HepG2 (cell line): ENCODE results near the gene ATG9A. TPM values are rescaled to one million over a fixed set of nuclear protein-coding genes. Genes with fewer than 3 reads are reported as not detected.

Source experiments
- HCFC1 ChIP-seq: fragments of 150-350 bp; IDR thresholded peaks from 2 replicates; pipeline ENCODE4 v1.6.1; 2014; ENCODE audit warnings: low read depth, low read length
- HNRNPK ChIP-seq: fragments of 200-400 bp; formaldehyde crosslinking; IDR thresholded peaks from 2 replicates; pipeline ENCODE4 v1.6.1; 2018; ENCODE audit warnings: low read length, low read depth, moderate library complexity, mild to moderate bottlenecking; ENCODE audit not compliant: poor library complexity, severe bottlenecking
- MAFK ChIP-seq, 2 experiments: IDR thresholded peaks in 1 of 2; conservative IDR thresholded peaks in 1 of 2; 2 replicates each; pipeline ENCODE4 v1.6.1; 2011; ENCODE audit warnings: improper control_type of control experiment in 2 of 2, low read length in 2 of 2
- MTF2 ChIP-seq: sonication (generic); formaldehyde crosslinking; IDR thresholded peaks from 2 replicates; pipeline ENCODE4 v1.5.0; 2020; ENCODE audit warnings: missing genetic modification reagents, borderline replicate concordance
- MXI1 ChIP-seq: IDR thresholded peaks from 3 replicates; pipeline ENCODE4 v1.6.1; 2012; ENCODE audit warnings: low read depth, low read length, inconsistent platforms, borderline replicate concordance
- PAX8 ChIP-seq: sonication (generic); formaldehyde crosslinking; IDR thresholded peaks from 2 replicates; pipeline ENCODE4 v1.8.0; 2022; ENCODE audit warnings: mild to moderate bottlenecking, missing genetic modification reagents, borderline replicate concordance
- PHF21A ChIP-seq: sonication (generic); formaldehyde crosslinking; IDR thresholded peaks from 2 replicates; pipeline ENCODE4 v1.5.0; 2020; ENCODE audit warnings: mild to moderate bottlenecking, missing genetic modification reagents
- POLR2G ChIP-seq: fragments of 200-400 bp; formaldehyde crosslinking; IDR thresholded peaks from 2 replicates; pipeline ENCODE4 v1.6.1; 2018; ENCODE audit warnings: mild to moderate bottlenecking, low read depth, low read length, moderate library complexity
- PTBP1 ChIP-seq: fragments of 200-400 bp; formaldehyde crosslinking; IDR thresholded peaks from 2 replicates; pipeline ENCODE4 v1.6.1; 2018; ENCODE audit warnings: low read length, low read depth; ENCODE audit not compliant: poor library complexity, severe bottlenecking
- RBM22 ChIP-seq: fragments of 200-400 bp; formaldehyde crosslinking; optimal IDR thresholded peaks from 2 replicates; pipeline ENCODE3; 2017; ENCODE audit warnings: mild to moderate bottlenecking, low read length, moderate library complexity
- SOX6 ChIP-seq, 2 experiments: fragments of 450-650 bp in 1 of 2; sonication (generic) in 1 of 2; formaldehyde crosslinking in 1 of 2; IDR thresholded peaks; 2 replicates each; pipeline versions ENCODE4 v1.4.0 to v1.6.1; 2017 to 2020; ENCODE audit warnings: antibody characterized with exemption in 1 of 2, mild to moderate bottlenecking in 1 of 2, missing genetic modification reagents in 1 of 2
- ZFP62 ChIP-seq: sonication (generic); formaldehyde crosslinking; IDR thresholded peaks from 2 replicates; pipeline ENCODE4 v1.4.0; 2020; ENCODE audit warnings: missing genetic modification reagents
- ZNF20 ChIP-seq: sonication (generic); formaldehyde crosslinking; IDR thresholded peaks from 2 replicates; pipeline ENCODE4 v1.4.0; 2020; ENCODE audit warnings: mild to moderate bottlenecking, moderate library complexity, missing genetic modification reagents
- ZNF337 ChIP-seq: sonication (generic); formaldehyde crosslinking; IDR thresholded peaks from 2 replicates; pipeline ENCODE4 v1.5.1; 2020; ENCODE audit warnings: missing genetic modification reagents, low read depth, mild to moderate bottlenecking, borderline replicate concordance
- ZNF75D ChIP-seq: sonication (generic); formaldehyde crosslinking; IDR thresholded peaks from 2 replicates; pipeline ENCODE4 v1.8.1; 2023; ENCODE audit warnings: missing genetic modification reagents, mild to moderate bottlenecking, borderline replicate concordance
- ZNF839 ChIP-seq: sonication (generic); formaldehyde crosslinking; IDR thresholded peaks from 2 replicates; pipeline ENCODE4 v1.4.0; 2020; ENCODE audit warnings: missing genetic modification reagents, mild to moderate bottlenecking, borderline replicate concordance
- polyA plus RNA-seq, 8 experiments: library from polyadenylated mRNA; depleted of rRNA in 3 of 8; stranded (reverse) in 7 of 8; unstranded in 1 of 8; fragments of >200 nt; fragmentation: Illumina TruSeq in 4 of 8; extraction: Trizol in 4 of 8; gene quantifications; 2 replicates each; pipeline versions ENCODE4 v1.2.1 to v1.2.3, GENCODE V29; 2011 to 2016; ENCODE audit warnings: low read depth in 4 of 8, missing spikeins in 1 of 8, mixed read lengths in 1 of 8; ENCODE audit not compliant: insufficient read depth in 1 of 8
- total RNA-seq, 5 experiments: library from RNA; depleted of rRNA; stranded (reverse); fragments of >200 nt; fragmentation: Illumina TruSeq; extraction: Trizol; gene quantifications; 2 replicates each; pipeline ENCODE4 v1.2.3, GENCODE V29; 2016; ENCODE audit warnings: low read depth in 1 of 5
- TF ChIP-seq, protein P1 (sequence below): sonication (generic); formaldehyde crosslinking; IDR thresholded peaks from 2 replicates; pipeline ENCODE4 v1.8.0; 2022; ENCODE audit warnings: missing genetic modification reagents, mild to moderate bottlenecking, borderline replicate concordance
- TF ChIP-seq, protein P2 (sequence below), 2 experiments: sonication (generic) in 1 of 2; formaldehyde crosslinking in 1 of 2; IDR thresholded peaks; 2 replicates each; pipeline versions ENCODE4 v1.5.1 to v1.6.1; 2011 to 2020; ENCODE audit warnings: borderline replicate concordance in 1 of 2, low read depth in 1 of 2, low read length in 1 of 2, mild to moderate bottlenecking in 1 of 2, missing genetic modification reagents in 1 of 2, moderate library complexity in 1 of 2
- TF ChIP-seq, protein P3 (sequence below): sonication (generic); formaldehyde crosslinking; IDR thresholded peaks from 2 replicates; pipeline ENCODE4 v1.4.0; 2020; ENCODE audit warnings: missing genetic modification reagents, borderline replicate concordance
- TF ChIP-seq, protein P4 (sequence below): sonication (generic); formaldehyde crosslinking; IDR thresholded peaks from 2 replicates; pipeline ENCODE4 v1.5.0; 2020; ENCODE audit warnings: mild to moderate bottlenecking, missing genetic modification reagents

ATG9A gene
- total and polyA plus RNA-seq, 2 of the 13 experiments (the other 11 are each of a cell fraction or from before 2014, with no cell fraction given) = 35.0 to 131 TPM

DNA sequence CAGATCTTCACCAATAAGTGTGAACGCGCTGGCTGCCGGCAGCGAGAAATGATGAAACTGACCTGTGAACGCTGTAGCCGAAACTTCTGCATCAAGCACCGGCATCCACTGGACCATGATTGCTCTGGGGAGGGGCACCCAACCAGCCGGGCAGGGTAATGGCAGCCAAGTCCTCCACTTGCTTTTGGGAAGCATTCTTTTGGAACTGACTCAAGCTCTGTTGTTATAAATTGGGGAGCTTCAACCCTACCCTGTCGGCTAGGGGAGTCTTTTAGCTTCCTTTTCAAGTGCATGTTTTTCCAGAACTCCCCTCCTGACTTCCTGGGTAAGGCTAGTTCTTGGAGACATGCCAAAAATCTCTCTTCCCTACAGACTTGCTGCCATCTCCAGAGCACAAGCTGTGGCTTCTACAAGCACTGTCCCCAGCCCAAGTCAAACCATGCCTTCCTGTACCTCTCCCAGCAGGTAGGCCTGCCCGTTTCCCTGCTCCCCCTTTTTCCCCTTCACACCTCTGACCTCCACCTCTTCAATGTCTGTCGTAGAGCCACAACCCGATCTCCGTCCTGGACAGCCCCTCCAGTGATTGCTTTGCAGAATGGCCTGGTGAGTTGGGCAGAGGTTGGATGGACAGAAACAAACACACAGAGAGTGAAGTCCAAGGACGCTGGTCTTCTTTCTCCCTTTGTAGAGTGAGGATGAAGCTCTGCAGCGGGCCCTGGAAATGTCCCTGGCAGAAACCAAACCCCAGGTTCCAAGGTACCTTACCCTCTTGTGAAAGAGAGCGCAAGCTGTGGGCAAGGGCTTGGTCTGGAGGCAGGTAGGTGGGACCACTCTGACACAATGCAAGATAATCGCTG, 21.3 kb downstream of the ATG9A start (continued):
- TF ChIP-seq PHF21A (CRISPR knock-in tag) (no peak; the same call in 1 of the 2 replicates), MAFK (conservative IDR thresholded peaks at IDR 0.05 in 1 of 2, IDR thresholded peaks at IDR 0.05 in 1 of 2; ENCODE audit: low read length in 2 of 2) (no peak), MXI1 (peak; percentile 52; the same call in 1 of the 3 replicates), MTF2 (CRISPR knock-in tag) (no peak), ZNF20 (no peak), SOX6 (IDR thresholded peaks at IDR 0.05) (no peak), SOX6 (CRISPR knock-in tag; IDR thresholded peaks at IDR 0.05) (peak; percentile 87), ZNF337 (CRISPR knock-in tag) (peak; percentile 80), POLR2G (peak; percentile 73), ZNF839 (CRISPR knock-in tag) (no peak), HNRNPK (no peak), RBM22 (no peak), ZFP62 (no peak), PAX8 (CRISPR knock-in tag) (no peak), PTBP1 (no peak), ZNF75D (CRISPR knock-in tag) (no peak), HCFC1 (no peak)
- TF ChIP-seq, protein P1, sequence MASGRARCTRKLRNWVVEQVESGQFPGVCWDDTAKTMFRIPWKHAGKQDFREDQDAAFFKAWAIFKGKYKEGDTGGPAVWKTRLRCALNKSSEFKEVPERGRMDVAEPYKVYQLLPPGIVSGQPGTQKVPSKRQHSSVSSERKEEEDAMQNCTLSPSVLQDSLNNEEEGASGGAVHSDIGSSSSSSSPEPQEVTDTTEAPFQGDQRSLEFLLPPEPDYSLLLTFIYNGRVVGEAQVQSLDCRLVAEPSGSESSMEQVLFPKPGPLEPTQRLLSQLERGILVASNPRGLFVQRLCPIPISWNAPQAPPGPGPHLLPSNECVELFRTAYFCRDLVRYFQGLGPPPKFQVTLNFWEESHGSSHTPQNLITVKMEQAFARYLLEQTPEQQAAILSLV (CRISPR knock-in tag) = 0 out of 2 replicates have a peak, but pooled peaks have one; percentile 50
- TF ChIP-seq, protein P2, sequence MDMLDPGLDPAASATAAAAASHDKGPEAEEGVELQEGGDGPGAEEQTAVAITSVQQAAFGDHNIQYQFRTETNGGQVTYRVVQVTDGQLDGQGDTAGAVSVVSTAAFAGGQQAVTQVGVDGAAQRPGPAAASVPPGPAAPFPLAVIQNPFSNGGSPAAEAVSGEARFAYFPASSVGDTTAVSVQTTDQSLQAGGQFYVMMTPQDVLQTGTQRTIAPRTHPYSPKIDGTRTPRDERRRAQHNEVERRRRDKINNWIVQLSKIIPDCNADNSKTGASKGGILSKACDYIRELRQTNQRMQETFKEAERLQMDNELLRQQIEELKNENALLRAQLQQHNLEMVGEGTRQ (IDR thresholded peaks at IDR 0.05; ENCODE audit: low read depth, low read length) = no peak
- TF ChIP-seq, protein P2 (CRISPR knock-in tag; IDR thresholded peaks at IDR 0.05; ENCODE audit: borderline replicate concordance) = no peak
- TF ChIP-seq, protein P3, sequence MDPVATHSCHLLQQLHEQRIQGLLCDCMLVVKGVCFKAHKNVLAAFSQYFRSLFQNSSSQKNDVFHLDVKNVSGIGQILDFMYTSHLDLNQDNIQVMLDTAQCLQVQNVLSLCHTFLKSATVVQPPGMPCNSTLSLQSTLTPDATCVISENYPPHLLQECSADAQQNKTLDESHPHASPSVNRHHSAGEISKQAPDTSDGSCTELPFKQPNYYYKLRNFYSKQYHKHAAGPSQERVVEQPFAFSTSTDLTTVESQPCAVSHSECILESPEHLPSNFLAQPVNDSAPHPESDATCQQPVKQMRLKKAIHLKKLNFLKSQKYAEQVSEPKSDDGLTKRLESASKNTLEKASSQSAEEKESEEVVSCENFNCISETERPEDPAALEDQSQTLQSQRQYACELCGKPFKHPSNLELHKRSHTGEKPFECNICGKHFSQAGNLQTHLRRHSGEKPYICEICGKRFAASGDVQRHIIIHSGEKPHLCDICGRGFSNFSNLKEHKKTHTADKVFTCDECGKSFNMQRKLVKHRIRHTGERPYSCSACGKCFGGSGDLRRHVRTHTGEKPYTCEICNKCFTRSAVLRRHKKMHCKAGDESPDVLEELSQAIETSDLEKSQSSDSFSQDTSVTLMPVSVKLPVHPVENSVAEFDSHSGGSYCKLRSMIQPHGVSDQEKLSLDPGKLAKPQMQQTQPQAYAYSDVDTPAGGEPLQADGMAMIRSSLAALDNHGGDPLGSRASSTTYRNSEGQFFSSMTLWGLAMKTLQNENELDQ = no peak
- TF ChIP-seq, protein P4, sequence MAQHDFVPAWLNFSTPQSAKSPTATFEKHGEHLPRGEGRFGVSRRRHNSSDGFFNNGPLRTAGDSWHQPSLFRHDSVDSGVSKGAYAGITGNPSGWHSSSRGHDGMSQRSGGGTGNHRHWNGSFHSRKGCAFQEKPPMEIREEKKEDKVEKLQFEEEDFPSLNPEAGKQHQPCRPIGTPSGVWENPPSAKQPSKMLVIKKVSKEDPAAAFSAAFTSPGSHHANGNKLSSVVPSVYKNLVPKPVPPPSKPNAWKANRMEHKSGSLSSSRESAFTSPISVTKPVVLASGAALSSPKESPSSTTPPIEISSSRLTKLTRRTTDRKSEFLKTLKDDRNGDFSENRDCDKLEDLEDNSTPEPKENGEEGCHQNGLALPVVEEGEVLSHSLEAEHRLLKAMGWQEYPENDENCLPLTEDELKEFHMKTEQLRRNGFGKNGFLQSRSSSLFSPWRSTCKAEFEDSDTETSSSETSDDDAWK (CRISPR knock-in tag) = no peak
